ENCODE measurements around the gene NKG7.

- TF ChIP-seq YY1 (IDR thresholded peaks at IDR 0.05) (no peak), CTCF (IDR thresholded peaks at IDR 0.05; ENCODE audit: low read depth, low read length, missing input control) (no peak), MAX (IDR thresholded peaks at IDR 0.05) (no peak), EGR1 (IDR thresholded peaks at IDR 0.05; ENCODE audit: low read depth in 2 of 2) (no peak), REST (IDR thresholded peaks at IDR 0.05) (no peak), RAD21 (IDR thresholded peaks at IDR 0.05) (no peak), FOXA1 (IDR thresholded peaks at IDR 0.05) (no peak), ATF3 (IDR thresholded peaks at IDR 0.05) (no peak), TAF1 (conservative IDR thresholded peaks at IDR 0.05) (no peak), SP1 (IDR thresholded peaks at IDR 0.05) (no peak), ZBTB33 (IDR thresholded peaks at IDR 0.05) (no peak)
These were observed 45.1 kb downstream of the NKG7 start for GRCh38 chr19:51327066-51328001.
